PC-3 (cell line): Measurements from ENCODE around the gene L1CAM. TPM values are rescaled to one million over a fixed set of nuclear protein-coding genes. Genes with fewer than 3 reads are reported as not detected.

Experiments used
- ATAC-seq: fragments of 200-7000 bp; cut with Tn5 transposase; 2 replicates; pipeline ENCODE4 v1.9.1; 2020; ENCODE audit warnings: mild to moderate bottlenecking, moderate library complexity
- BruUV-seq: library from RNA; stranded (reverse); fragments of 400-500 nt; replicated peaks from 2 replicates; lab custom pipeline; 2021; lab: Mats Ljungman, UMichigan
- CTCF ChIA-PET: fragments of 300-600 bp; sonication (Branson Sonifier 250); formaldehyde crosslinking; loops from one replicate; lab custom pipeline; 2022; ENCODE audit warnings: antibody characterized with exemption; lab: Charles Lee
- POLR2A ChIA-PET: fragments of 300-600 bp; sonication (Branson Sonifier 250); formaldehyde crosslinking; loops from one replicate; lab custom pipeline; 2022; ENCODE audit warnings: antibody characterized with exemption; ENCODE audit not compliant: unreplicated experiment; lab: Charles Lee
- DNase-seq: peaks from one replicate; pipeline ENCODE4 v3.0.0-alpha.2; 2015
- H2AFZ ChIP-seq: fragments of 300-600 bp; sonication (generic); 2 replicates; pipeline ENCODE4 v1.6.0; 2016; ENCODE audit warnings: antibody characterized with exemption, low read length
- H3F3A ChIP-seq: fragments of 300-600 bp; sonication (generic); one replicate; pipeline ENCODE4 v1.6.0; 2017; ENCODE audit warnings: antibody characterized with exemption, low read length, control low read depth, mild to moderate bottlenecking; ENCODE audit not compliant: unreplicated experiment
- H3K27ac ChIP-seq: fragments of 300-600 bp; sonication (generic); 2 replicates; pipeline ENCODE4 v1.5.1; 2016; ENCODE audit warnings: mild to moderate bottlenecking, low read length
- H3K27me3 ChIP-seq: fragments of 300-600 bp; sonication (generic); 2 replicates; pipeline ENCODE4 v1.6.1; 2016; ENCODE audit warnings: low read length, mixed read lengths
- H3K36me3 ChIP-seq: fragments of 300-600 bp; sonication (generic); 2 replicates; pipeline ENCODE4 v1.6.1; 2016; ENCODE audit warnings: low read depth, mixed run types, low read length, mixed read lengths
- H3K4me1 ChIP-seq: fragments of 300-600 bp; sonication (generic); 2 replicates; pipeline ENCODE4 v1.5.1; 2016; ENCODE audit warnings: low read length; ENCODE audit not compliant: insufficient read depth
- H3K4me2 ChIP-seq: fragments of 300-600 bp; sonication (generic); 2 replicates; pipeline ENCODE4 v1.6.0; 2016; ENCODE audit warnings: low read length
- H3K4me3 ChIP-seq: fragments of 300-600 bp; sonication (generic); 2 replicates; pipeline ENCODE4 v1.5.1; 2016; ENCODE audit warnings: mild to moderate bottlenecking, low read length, mixed read lengths
- H3K79me2 ChIP-seq: fragments of 300-600 bp; sonication (generic); 2 replicates; pipeline ENCODE4 v1.6.1; 2017; ENCODE audit warnings: low read length, mixed read lengths
- H3K9ac ChIP-seq: fragments of 300-600 bp; sonication (generic); 2 replicates; pipeline ENCODE4 v1.6.0; 2016; ENCODE audit warnings: mild to moderate bottlenecking, low read length
- H3K9me2 ChIP-seq: fragments of 300-600 bp; sonication (generic); replicated peaks from 2 replicates; pipeline ENCODE4 v1.6.1; 2016; ENCODE audit warnings: mixed run types, low read length, mixed read lengths
- H3K9me3 ChIP-seq: fragments of 300-600 bp; sonication (generic); 2 replicates; pipeline ENCODE4 v1.6.1; 2016; ENCODE audit warnings: low read length, mixed read lengths
- H4K20me1 ChIP-seq: fragments of 300-600 bp; sonication (generic); 2 replicates; pipeline ENCODE4 v1.6.1; 2016; ENCODE audit warnings: low read length, mixed read lengths
- EZH2 ChIP-seq: fragments of 300-600 bp; sonication (generic); IDR thresholded peaks from one replicate; pipeline ENCODE4 v1.6.1; 2017; ENCODE audit warnings: antibody characterized with exemption, mild to moderate bottlenecking, low read length; ENCODE audit not compliant: unreplicated experiment
- EZH2phosphoT487 ChIP-seq: fragments of 300-600 bp; sonication (generic); IDR thresholded peaks from 2 replicates; pipeline ENCODE4 v1.6.1; 2018; ENCODE audit warnings: mild to moderate bottlenecking, antibody characterized with exemption, low read length, borderline replicate concordance
- intact Hi-C: fragments of 100-400 bp; cut with micrococcal nuclease; formaldehyde crosslinking; loops from 2 replicates; pipeline ENCODE4 v1.9.0; 2023
- total RNA-seq: library from RNA; depleted of rRNA; stranded (reverse); fragments of >200 nt; gene quantifications from 2 replicates; pipeline ENCODE4 v1.2.3, GENCODE V29; 2014
- TF ChIP-seq, protein P1 (sequence below): fragments of 300-600 bp; sonication (generic); conservative IDR thresholded peaks from 2 replicates; pipeline ENCODE4 v1.5.1; 2017; ENCODE audit warnings: antibody characterized with exemption, low read depth, mild to moderate bottlenecking, low read length

L1CAM gene
- total RNA-seq, 1 experiment from 2014 or later = 5.2 TPM

DNA sequence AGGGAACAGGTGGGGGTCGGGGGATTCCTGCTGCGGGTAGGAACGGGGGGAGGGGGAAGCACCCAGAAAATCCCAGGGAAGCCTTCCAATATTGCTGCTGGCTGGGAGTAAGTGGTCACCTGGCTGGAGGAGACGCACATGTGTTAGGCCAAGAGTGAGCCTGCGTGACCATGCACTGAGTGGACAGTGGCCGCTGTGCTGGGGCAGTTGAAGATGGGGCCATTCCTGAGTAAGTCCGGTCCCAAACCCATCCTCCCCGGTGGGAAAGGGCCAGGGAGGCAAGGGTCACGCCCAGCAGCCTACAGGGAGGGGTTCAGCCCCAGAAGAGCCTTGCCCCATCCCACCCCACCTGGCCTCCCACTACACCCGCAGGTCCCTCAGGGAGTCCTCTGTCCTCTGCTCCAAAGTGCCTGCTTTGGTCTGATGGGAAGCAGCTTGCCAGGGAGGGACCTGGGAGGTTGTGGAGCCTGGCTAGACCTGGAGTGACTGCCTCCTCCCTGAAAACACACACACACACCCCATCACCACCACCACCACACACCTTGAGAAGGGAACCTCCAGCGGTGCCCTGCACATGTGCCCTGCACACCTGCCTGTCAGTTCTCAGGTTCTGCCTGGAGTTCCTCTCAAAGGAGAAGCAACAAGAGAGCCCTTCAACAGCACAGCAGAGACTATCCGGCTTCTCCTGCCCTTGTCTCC lies 6.1 kb downstream of the L1CAM start:
- no peaks in the 10 kb centered on the region for H3K9me3 ChIP-seq
- no peak overlapping the region for H3K4me3 ChIP-seq
- H3K27me3 ChIP-seq = no peaks in the 10 kb centered on the region
- DNase-seq (no peak), ATAC-seq (no peak)
- H3K9ac ChIP-seq = no peak overlapping the region
- no peaks in the 10 kb centered on the region for H3K9me2 ChIP-seq
- no peak overlapping the region for H3K4me2 ChIP-seq
- no peaks in the 10 kb centered on the region for H3F3A ChIP-seq
- TF ChIP-seq, protein P1, sequence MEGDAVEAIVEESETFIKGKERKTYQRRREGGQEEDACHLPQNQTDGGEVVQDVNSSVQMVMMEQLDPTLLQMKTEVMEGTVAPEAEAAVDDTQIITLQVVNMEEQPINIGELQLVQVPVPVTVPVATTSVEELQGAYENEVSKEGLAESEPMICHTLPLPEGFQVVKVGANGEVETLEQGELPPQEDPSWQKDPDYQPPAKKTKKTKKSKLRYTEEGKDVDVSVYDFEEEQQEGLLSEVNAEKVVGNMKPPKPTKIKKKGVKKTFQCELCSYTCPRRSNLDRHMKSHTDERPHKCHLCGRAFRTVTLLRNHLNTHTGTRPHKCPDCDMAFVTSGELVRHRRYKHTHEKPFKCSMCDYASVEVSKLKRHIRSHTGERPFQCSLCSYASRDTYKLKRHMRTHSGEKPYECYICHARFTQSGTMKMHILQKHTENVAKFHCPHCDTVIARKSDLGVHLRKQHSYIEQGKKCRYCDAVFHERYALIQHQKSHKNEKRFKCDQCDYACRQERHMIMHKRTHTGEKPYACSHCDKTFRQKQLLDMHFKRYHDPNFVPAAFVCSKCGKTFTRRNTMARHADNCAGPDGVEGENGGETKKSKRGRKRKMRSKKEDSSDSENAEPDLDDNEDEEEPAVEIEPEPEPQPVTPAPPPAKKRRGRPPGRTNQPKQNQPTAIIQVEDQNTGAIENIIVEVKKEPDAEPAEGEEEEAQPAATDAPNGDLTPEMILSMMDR = no peak
- no peak for TF ChIP-seq EZH2phosphoT487
- TF ChIP-seq EZH2 = no peak
- POLR2A ChIA-PET = no interaction called here
- no peaks in the 10 kb centered on the region for H3K36me3 ChIP-seq
- H3K27ac ChIP-seq = no peak overlapping the region
- H3K79me2 ChIP-seq = no peaks in the 10 kb centered on the region
- H4K20me1 ChIP-seq = no peaks in the 10 kb centered on the region
- no peak overlapping the region for H2AFZ ChIP-seq
- intact Hi-C loops = no loop called here
- peaks cover 2% of the 10 kb centered on the region; the same call in 1 of the 2 replicates for H3K4me1 ChIP-seq
- no TSS peak for BruUV-seq
- CTCF ChIA-PET = no interaction called here

DNA sequence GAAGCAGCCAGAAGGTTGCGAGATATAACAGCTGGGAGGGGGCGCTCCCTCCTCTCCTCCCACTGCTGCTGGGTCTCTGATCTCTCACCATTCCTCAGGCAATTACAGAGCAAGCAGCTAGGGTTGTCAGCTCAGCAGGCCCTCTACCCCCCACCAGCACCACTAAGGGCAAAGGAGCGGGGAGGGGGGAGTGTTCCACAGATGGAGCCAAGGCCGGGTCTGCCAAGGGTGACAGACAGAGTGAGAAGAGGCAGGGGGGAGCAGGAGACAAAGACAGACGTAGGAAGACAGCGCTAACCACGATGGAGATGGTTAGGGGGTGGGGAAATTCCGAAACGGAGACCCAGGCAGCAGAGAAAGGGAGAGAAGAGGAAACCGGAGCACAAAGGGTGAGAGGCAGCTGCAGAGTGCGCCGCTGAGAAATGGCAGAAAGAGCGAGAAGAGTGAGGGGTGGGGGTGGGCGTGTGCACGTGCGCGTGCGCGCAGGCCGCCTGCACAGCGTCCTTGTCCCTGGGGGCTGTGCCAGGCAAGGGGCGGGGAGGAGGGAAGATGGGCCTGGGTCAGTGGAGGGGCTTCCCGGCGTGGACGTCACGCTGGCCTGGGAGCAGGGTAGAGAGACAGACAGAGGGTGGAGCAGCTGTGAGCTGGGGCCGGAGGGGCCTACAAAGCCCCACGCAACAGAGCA lies 6.9 kb downstream of the L1CAM start:
- Histone ChIP-seq H3K9ac (no peak overlapping the region), H3K4me1 (no peaks in the 10 kb centered on the region), H3K9me3 (no peaks in the 10 kb centered on the region), H3K4me2 (no peak overlapping the region), H3K4me3 (no peak overlapping the region), H4K20me1 (no peaks in the 10 kb centered on the region), H3K27me3 (no peaks in the 10 kb centered on the region), H3F3A (no peaks in the 10 kb centered on the region), H3K79me2 (no peaks in the 10 kb centered on the region), H2AFZ (no peak overlapping the region), H3K36me3 (no peaks in the 10 kb centered on the region), H3K9me2 (no peaks in the 10 kb centered on the region), H3K27ac (no peak overlapping the region)
- DNase-seq (no peak), ATAC-seq (no peak)
- no peak for TF ChIP-seq EZH2phosphoT487
- ChIA-PET CTCF (interaction anchor here (0.5 kb wide), 1 partner anchor 32 kb away, joined by 13 read pairs; no protein-coding TSS in a partner anchor), POLR2A (no interaction called here)
- intact Hi-C loops = no loop called here
- no TSS peak for BruUV-seq

DNA sequence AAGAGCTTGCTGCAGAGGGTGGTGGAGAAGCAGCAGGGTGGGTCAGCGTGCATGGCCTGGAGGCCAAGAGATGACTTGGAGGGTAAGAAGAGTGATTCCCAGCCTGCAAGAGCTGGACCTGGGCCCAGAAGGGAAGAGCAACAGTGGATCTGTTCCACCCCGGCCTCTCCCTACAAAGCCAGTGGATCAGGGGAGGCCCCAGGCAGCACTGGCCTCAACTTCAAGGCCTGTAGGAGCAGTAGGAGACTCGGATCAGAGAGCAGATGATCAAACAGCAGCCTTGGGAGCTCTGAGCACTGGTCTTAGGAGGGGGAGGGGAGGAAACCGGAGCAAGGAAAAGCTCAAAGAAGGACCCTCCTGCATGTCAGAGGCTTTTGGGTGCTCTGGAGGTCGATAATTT lies 7.6 kb downstream of the L1CAM start:
- no peak overlapping the region for H3K27ac ChIP-seq
- no peaks in the 10 kb centered on the region for H3K79me2 ChIP-seq
- no peaks in the 10 kb centered on the region for H3K9me2 ChIP-seq
- no TSS peak for BruUV-seq
- H3F3A ChIP-seq = no peaks in the 10 kb centered on the region
- H3K4me2 ChIP-seq = no peak overlapping the region
- no peaks in the 10 kb centered on the region for H4K20me1 ChIP-seq
- ATAC-seq (no peak), DNase-seq (no peak)
- ChIA-PET POLR2A (no interaction called here), CTCF (interaction anchor here (0.5 kb wide), 1 partner anchor 32 kb away, joined by 13 read pairs; no protein-coding TSS in a partner anchor)
- no peaks in the 10 kb centered on the region for H3K27me3 ChIP-seq
- no peak overlapping the region for H2AFZ ChIP-seq
- no peaks in the 10 kb centered on the region for H3K9me3 ChIP-seq
- no peaks in the 10 kb centered on the region for H3K36me3 ChIP-seq
- no peak overlapping the region for H3K4me3 ChIP-seq
- TF ChIP-seq EZH2phosphoT487 (no peak), EZH2 (no peak)
- TF ChIP-seq, protein P1 = no peak
- intact Hi-C loops = no loop called here
- no peaks in the 10 kb centered on the region for H3K4me1 ChIP-seq
- no peak overlapping the region for H3K9ac ChIP-seq
